H1 (cell line): ENCODE data around the gene GLCE. TPM values are rescaled to one million over a fixed set of nuclear protein-coding genes. Genes with fewer than 3 reads are reported as not detected.

Source experiments
- CBX8 ChIP-seq: fragments of 300-800, 300-1000 bp; sonication (generic); IDR thresholded peaks from 2 replicates; pipeline ENCODE4 v1.7.1; 2016; ENCODE audit warnings: low read depth, low read length, borderline replicate concordance
- GABPA ChIP-seq: IDR thresholded peaks from 2 replicates; pipeline ENCODE4 v1.6.1; 2011; ENCODE audit warnings: mild to moderate bottlenecking, low read length, moderate library complexity, borderline replicate concordance; ENCODE audit not compliant: insufficient read depth
- KDM4A ChIP-seq: IDR thresholded peaks from one replicate; pipeline ENCODE4 v1.7.1; 2012; ENCODE audit warnings: low read depth, mild to moderate bottlenecking, moderate library complexity, low read length, inconsistent platforms; ENCODE audit not compliant: severe bottlenecking
- PHF8 ChIP-seq: fragments of 200-600 bp; sonication (generic); conservative IDR thresholded peaks from 2 replicates; pipeline ENCODE4 v1.7.1; 2012; ENCODE audit warnings: low read depth, mild to moderate bottlenecking, inconsistent platforms, low read length, moderate library complexity
- POLR2A ChIP-seq, 2 experiments: IDR thresholded peaks; 1 replicate in 1 of 2; 2 replicates in 1 of 2; pipeline ENCODE4 v1.6.1; 2011; ENCODE audit warnings: low read depth in 2 of 2, low read length in 2 of 2, mild to moderate bottlenecking in 2 of 2; ENCODE audit errors: control extremely low read depth in 1 of 2
- RBBP5 ChIP-seq: IDR thresholded peaks from 2 replicates; pipeline ENCODE4 v1.7.1; 2012; ENCODE audit warnings: low read depth, mild to moderate bottlenecking, inconsistent platforms, low read length, moderate library complexity, borderline replicate concordance
- USF2 ChIP-seq: IDR thresholded peaks from 2 replicates; pipeline ENCODE4 v1.6.1; 2011; ENCODE audit warnings: low read length, improper control_type of control experiment
- YY1 ChIP-seq: IDR thresholded peaks from 2 replicates; pipeline ENCODE4 v1.6.1; 2011; ENCODE audit warnings: low read depth, mild to moderate bottlenecking, low read length
- polyA plus RNA-seq, 7 experiments: library from polyadenylated mRNA; depleted of rRNA in 3 of 7; stranded (reverse) in 5 of 7; unstranded in 2 of 7; fragments of >200 nt in 5 of 7; fragments of 200-250 nt in 2 of 7; gene quantifications; 1 replicate in 5 of 7; 2 replicates in 1 of 7; 4 replicates in 1 of 7; pipeline versions ENCODE4 v1.2.1 to v1.2.3, GENCODE V29; 2011 to 2013; ENCODE audit warnings: missing spikeins in 2 of 7, mixed read lengths in 2 of 7
- total RNA-seq: library from RNA; stranded (reverse); fragmentation: NEBNext Ultra II Directional; extraction: Animal tissue kit (Norgen Biotek cat#: 25700); gene quantifications from 2 replicates; pipeline ENCODE4 v1.2.1, GENCODE V29; 2021
- TF ChIP-seq, protein P1 (sequence below): fragments of 300-600 bp; sonication (generic); IDR thresholded peaks from 2 replicates; pipeline ENCODE4 v1.7.1; 2012; ENCODE audit warnings: low read length, moderate library complexity, mild to moderate bottlenecking, inconsistent platforms; ENCODE audit not compliant: insufficient replicate concordance

Gene GLCE
- total and polyA plus RNA-seq, 2 of the 8 experiments (the other 6 are each of a cell fraction or from before 2014, with no cell fraction given) = 17.1 to 22.7 TPM

- TF ChIP-seq, protein P1, sequence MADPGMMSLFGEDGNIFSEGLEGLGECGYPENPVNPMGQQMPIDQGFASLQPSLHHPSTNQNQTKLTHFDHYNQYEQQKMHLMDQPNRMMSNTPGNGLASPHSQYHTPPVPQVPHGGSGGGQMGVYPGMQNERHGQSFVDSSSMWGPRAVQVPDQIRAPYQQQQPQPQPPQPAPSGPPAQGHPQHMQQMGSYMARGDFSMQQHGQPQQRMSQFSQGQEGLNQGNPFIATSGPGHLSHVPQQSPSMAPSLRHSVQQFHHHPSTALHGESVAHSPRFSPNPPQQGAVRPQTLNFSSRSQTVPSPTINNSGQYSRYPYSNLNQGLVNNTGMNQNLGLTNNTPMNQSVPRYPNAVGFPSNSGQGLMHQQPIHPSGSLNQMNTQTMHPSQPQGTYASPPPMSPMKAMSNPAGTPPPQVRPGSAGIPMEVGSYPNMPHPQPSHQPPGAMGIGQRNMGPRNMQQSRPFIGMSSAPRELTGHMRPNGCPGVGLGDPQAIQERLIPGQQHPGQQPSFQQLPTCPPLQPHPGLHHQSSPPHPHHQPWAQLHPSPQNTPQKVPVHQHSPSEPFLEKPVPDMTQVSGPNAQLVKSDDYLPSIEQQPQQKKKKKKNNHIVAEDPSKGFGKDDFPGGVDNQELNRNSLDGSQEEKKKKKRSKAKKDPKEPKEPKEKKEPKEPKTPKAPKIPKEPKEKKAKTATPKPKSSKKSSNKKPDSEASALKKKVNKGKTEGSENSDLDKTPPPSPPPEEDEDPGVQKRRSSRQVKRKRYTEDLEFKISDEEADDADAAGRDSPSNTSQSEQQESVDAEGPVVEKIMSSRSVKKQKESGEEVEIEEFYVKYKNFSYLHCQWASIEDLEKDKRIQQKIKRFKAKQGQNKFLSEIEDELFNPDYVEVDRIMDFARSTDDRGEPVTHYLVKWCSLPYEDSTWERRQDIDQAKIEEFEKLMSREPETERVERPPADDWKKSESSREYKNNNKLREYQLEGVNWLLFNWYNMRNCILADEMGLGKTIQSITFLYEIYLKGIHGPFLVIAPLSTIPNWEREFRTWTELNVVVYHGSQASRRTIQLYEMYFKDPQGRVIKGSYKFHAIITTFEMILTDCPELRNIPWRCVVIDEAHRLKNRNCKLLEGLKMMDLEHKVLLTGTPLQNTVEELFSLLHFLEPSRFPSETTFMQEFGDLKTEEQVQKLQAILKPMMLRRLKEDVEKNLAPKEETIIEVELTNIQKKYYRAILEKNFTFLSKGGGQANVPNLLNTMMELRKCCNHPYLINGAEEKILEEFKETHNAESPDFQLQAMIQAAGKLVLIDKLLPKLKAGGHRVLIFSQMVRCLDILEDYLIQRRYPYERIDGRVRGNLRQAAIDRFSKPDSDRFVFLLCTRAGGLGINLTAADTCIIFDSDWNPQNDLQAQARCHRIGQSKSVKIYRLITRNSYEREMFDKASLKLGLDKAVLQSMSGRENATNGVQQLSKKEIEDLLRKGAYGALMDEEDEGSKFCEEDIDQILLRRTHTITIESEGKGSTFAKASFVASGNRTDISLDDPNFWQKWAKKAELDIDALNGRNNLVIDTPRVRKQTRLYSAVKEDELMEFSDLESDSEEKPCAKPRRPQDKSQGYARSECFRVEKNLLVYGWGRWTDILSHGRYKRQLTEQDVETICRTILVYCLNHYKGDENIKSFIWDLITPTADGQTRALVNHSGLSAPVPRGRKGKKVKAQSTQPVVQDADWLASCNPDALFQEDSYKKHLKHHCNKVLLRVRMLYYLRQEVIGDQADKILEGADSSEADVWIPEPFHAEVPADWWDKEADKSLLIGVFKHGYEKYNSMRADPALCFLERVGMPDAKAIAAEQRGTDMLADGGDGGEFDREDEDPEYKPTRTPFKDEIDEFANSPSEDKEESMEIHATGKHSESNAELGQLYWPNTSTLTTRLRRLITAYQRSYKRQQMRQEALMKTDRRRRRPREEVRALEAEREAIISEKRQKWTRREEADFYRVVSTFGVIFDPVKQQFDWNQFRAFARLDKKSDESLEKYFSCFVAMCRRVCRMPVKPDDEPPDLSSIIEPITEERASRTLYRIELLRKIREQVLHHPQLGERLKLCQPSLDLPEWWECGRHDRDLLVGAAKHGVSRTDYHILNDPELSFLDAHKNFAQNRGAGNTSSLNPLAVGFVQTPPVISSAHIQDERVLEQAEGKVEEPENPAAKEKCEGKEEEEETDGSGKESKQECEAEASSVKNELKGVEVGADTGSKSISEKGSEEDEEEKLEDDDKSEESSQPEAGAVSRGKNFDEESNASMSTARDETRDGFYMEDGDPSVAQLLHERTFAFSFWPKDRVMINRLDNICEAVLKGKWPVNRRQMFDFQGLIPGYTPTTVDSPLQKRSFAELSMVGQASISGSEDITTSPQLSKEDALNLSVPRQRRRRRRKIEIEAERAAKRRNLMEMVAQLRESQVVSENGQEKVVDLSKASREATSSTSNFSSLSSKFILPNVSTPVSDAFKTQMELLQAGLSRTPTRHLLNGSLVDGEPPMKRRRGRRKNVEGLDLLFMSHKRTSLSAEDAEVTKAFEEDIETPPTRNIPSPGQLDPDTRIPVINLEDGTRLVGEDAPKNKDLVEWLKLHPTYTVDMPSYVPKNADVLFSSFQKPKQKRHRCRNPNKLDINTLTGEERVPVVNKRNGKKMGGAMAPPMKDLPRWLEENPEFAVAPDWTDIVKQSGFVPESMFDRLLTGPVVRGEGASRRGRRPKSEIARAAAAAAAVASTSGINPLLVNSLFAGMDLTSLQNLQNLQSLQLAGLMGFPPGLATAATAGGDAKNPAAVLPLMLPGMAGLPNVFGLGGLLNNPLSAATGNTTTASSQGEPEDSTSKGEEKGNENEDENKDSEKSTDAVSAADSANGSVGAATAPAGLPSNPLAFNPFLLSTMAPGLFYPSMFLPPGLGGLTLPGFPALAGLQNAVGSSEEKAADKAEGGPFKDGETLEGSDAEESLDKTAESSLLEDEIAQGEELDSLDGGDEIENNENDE = no peak
- TF ChIP-seq RBBP5 = no peak
- no peak for TF ChIP-seq USF2
- TF ChIP-seq POLR2A (IDR thresholded peaks at IDR 0.05; ENCODE audit: control extremely low read depth in 1 of 2, low read depth in 2 of 2, low read length in 2 of 2) = no peak
- no peak for TF ChIP-seq KDM4A
- TF ChIP-seq CBX8 = no peak
- TF ChIP-seq YY1 = no peak
- TF ChIP-seq PHF8 = no peak
- TF ChIP-seq GABPA = no peak
These were observed 33.8 kb downstream of the GLCE start (continued) for GRCh38 chr15:69194025-69194827.
